Esophagus muscularis mucosa (tissue), 3 donors: ENCODE results near the gene GAPVD1.

Source experiments
- CTCF ChIP-seq, 3 experiments: fragments of 200-600 bp in 2 of 3; fragments of 450-650 bp in 1 of 3; sonication (generic) in 2 of 3; IDR thresholded peaks; one replicate each; pipeline ENCODE4 v1.5.1; 2017 to 2019; ENCODE audit warnings: antibody characterized with exemption in 3 of 3, mild to moderate bottlenecking in 2 of 3, moderate library complexity in 1 of 3
- POLR2AphosphoS5 ChIP-seq, 2 donors: sonication (generic); formaldehyde crosslinking; IDR thresholded peaks; one replicate each; pipeline ENCODE4 v1.6.1; 2017; ENCODE audit warnings: antibody characterized with exemption in 2 of 2

- TF ChIP-seq CTCF (IDR thresholded peaks at IDR 0.05) (no peak), POLR2AphosphoS5 (IDR thresholded peaks at IDR 0.05) (no peak)
These were observed 79.9 kb downstream of the GAPVD1 start for GRCh38 chr9:125341566-125341965.
